ENCODE data around the gene MFSD6.

The MFSD6 gene

DNA sequence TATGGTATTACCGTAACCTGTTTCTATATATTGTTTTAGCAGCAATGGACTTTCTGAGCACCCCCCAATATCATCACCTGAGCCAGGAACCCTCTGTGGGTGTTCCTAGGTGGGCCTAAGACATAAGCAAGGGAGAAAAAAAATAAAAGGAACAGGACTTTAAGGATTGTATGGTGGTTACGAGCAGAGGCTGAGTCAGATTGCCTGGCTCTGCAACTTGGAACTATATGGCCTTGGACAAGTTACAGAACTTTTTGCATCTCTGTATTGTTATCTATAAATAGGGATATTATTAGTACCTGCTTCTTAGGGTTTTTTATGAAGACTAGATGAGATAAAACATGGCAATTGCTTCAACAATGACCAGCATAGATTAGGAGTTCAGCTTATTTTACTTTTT lies 34.9 kb downstream of the MFSD6 start:
- no peak for DNase-seq

GRCh38 chr2:190443778-190444481 lies 35.8 kb downstream of the MFSD6 start:
- no peak for DNase-seq

- no peak for DNase-seq
Measured at GRCh38 chr2:190444976-190445375, 36.8 kb downstream of the MFSD6 start.

- DNase-seq: no peak
Measured at GRCh38 chr2:190446193-190446592, 38.0 kb downstream of the MFSD6 start.

GRCh38 chr2:190446750-190447516 lies 38.8 kb downstream of the MFSD6 start:
- no peak for DNase-seq

GRCh38 chr2:190447766-190448165 lies 39.6 kb downstream of the MFSD6 start:
- DNase-seq: no peak

- DNase-seq: no peak
Measured at GRCh38 chr2:190449925-190450324, 41.8 kb downstream of the MFSD6 start.

DNA sequence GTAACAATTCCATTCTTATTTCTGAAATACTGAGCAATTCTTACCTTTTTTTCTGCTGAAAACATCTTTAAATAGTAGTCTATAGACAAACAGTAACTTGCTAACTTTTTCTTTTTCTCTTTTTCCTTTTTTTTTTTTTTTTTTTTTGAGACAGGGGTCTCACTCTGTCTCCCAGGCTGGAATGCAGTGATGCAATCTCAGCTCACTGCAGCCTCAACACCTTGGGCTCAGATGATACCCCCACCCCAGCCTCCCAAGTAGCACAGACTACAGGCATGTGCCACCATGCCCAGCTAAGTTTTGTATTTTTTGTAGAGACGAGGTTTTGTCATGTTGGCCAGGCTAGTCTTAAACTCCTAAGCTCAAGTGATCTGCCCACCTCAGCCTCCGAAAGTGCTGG lies 42.2 kb downstream of the MFSD6 start:
- no peak for DNase-seq

- DNase-seq: no peak
Measured at GRCh38 chr2:190451561-190452176, 43.5 kb downstream of the MFSD6 start.

GRCh38 chr2:190452433-190452832 lies 44.3 kb downstream of the MFSD6 start:
- DNase-seq: no peak

- no peak for DNase-seq
Measured at GRCh38 chr2:190454795-190455194, 46.6 kb downstream of the MFSD6 start.

DNA sequence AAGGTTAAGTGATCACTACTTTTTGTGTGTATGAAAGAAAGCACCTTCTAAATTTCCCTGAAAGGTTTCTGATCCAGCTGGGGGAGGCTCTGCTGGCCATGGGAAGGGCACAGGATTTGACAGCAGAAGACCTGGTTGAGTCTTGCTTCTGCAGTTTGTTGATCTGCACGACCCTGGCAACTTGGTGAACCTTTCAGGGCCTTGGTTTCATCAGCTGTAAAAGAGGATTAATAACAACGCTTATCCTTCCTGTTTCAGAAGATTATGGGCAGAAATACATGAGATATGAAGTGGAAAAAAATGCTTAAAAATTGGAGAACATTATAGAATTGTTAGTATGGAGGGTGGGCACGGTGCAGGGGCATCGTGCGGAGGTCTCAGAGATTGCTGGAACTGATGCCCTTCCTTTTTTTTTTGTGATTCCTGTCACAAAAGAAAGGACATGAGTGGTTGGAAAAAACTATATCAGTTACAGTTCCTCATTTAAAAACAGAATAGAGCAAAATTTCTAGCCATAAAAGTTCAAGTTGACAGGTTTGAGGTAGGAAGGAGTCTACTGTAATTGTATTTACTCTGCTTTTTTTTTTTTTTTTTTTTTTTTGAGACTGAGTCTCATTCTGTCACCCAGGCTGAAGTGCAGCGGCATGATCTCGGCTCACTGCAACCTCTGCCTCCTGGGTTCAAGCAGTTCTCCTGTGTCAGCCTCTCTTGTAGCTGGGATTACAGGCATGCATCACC lies 47.4 kb downstream of the MFSD6 start:
- DNase-seq: no peak

- DNase-seq: no peak
Measured at GRCh38 chr2:190456833-190457232, 48.7 kb downstream of the MFSD6 start.

- no peak for DNase-seq
Measured at GRCh38 chr2:190457256-190457655, 49.1 kb downstream of the MFSD6 start.

DNA sequence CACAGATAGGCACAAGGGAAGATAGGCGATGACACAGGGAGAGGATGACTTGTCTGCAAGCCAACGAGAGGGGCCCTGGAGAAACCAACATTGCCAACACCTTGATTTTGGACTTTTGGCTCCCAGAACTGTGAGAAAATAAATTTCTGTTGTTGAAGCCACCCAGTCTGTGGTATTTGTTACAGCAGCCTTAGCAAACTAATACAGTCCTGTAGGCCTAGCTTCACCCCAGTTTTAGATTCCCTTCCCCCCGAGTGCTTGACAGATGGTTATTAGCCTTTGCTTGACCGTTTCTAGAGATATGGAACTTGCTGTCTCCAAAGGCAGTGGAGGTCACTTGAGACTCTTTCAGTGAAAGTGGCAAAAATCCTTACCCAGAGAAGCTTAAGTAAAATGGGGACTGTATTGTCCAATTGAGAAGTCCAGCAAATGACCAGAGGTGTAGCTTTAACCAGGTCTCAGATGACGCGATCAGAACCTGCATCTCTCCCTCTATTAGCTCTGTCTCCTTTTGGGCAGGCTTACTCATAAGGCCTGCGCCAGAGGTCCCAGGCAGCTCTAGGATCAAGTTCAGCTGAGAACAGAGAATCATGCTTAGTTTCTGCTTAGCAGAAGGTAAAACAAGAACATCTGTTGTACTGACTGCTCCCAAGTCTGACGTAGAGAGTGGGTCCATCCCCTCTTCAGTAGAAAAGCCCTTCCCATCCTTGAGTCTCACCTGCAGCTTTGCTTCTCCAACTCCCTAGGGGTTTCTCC lies 50.4 kb downstream of the MFSD6 start:
- no peak for DNase-seq

DNA sequence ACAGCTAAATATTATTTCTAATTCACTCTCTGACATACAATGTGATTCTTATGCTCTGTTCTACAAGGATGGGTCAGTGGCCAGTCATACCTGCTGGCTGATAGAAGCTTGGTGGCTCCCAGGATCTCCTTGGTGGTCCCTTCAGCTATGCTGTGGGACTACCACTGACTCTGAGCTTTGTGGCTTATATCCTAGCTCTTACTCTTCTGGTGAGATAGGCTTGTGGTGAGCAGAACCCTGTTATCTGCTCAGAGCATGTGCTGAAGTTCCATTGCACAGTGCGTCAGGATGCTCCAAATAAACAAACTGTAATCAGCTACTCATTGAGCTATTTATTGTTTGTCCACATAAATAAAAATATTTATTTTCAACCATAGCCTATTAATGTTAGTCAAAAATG lies 51.7 kb downstream of the MFSD6 start:
- no peak for DNase-seq

- DNase-seq: no peak
Measured at GRCh38 chr2:190460487-190460886, 52.3 kb downstream of the MFSD6 start.

DNA sequence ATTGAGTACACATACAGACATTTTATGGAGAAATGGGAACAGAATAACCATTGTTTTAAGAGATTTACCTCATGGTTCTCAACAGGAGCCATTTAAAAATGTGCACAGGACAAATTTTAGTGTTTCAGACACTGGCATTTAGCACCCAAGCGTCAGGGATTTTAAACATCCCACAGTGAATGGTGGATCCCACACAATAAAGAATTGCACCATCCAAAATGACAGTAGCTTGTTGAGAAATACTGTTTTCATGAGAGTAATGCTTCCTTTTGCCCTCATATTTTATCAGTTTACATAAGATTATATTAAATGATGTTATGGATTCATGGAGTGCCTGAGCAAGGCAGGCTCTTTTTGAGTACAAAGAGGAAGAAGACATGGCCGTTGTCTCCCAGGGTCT lies 54.0 kb downstream of the MFSD6 start:
- DNase-seq: no peak

DNA sequence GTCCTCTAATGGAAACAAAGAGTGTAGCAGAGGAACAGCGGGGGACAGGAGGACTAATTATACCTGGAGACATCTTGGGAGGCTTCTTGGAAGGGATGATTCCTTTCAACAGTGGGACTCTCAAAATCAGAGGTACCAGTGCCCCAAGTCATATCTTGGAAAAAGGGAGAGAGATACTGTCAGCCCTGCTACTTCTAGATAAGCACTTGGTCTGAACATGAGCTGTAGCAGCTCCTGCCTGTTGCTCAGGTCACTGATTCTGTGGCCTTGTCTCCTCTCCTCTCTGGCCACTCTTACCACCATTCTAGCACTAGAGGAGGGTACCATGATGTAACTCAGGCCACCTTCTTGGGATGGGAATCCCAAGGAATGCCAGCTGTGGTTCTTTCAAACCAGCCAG lies 54.5 kb downstream of the MFSD6 start:
- no peak for DNase-seq

DNA sequence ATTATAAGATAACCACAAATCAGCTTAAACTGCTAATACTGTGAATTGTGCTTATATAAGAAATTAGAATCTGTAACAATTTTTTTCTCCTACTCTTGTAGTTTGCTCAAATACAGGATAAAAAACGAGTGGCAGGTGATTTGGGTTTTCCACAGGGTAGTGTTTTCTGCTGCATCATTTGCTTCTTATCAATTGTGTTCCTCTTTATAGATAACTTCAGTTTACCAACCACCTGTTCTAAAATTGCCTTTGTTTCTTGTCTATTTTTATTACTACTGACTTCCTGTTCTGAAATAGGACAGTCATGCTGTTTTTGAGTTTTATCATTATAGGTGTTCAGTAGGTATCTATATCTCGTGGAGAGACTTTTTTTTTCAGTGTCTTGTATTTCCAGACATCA lies 56.9 kb downstream of the MFSD6 start:
- no peak for DNase-seq

- DNase-seq: no peak
Measured at GRCh38 chr2:190466819-190467446, 58.8 kb downstream of the MFSD6 start.

DNA sequence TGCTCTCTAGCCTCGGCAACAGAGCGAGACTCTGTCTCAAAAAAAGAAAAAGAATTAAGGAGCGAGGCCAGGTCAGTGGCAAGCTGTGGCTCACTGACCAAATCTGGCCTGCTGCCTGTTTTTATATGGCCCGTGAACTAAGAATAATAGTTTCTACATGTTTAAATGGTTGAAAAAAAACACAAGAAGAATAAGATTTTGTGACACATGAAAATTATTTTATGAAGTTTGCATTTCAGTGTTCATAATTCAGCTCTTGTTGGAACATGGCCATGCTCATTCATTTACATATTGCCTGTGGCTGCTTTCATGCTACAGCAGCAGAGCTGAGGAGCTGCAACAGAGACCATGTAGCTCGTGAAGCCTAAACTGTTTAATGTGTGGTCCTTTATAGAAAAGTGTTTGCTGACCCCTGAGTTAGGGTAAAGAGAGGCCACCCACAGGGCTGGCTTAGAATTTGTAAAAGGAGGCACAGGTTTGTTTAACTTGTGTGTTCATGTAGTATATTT lies 59.5 kb downstream of the MFSD6 start:
- DNase-seq: no peak

All from CD4-positive, alpha-beta T cell treated with Interferon gamma for 1 hour (primary cell).